Esophagus muscularis mucosa (tissue), 4 donors: Measurements from ENCODE around the gene PDGFD. TPM values are rescaled to one million over a fixed set of nuclear protein-coding genes. Genes with fewer than 3 reads are reported as not detected.

ENCODE experiments used
- DNase-seq: peaks from one replicate; pipeline ENCODE4 v3.0.0-alpha.2; 2017; ENCODE audit errors: extremely low spot score
- H3K27ac ChIP-seq, 4 donors: fragments of 200-600 bp; sonication (generic); replicated peaks in 1 of 4; 1 replicate in 3 of 4; 2 replicates in 1 of 4; pipeline ENCODE4 v1.5.1; 2016 to 2019; ENCODE audit warnings: mild to moderate bottlenecking in 1 of 4
- H3K27me3 ChIP-seq, 4 donors: fragments of 200-600 bp; sonication (generic); one replicate each; pipeline versions ENCODE4 v1.5.1 to v1.6.0; 2016 to 2019
- H3K36me3 ChIP-seq, 4 donors: fragments of 200-600 bp; sonication (generic); one replicate each; pipeline ENCODE4 v1.5.1; 2016 to 2019
- H3K4me1 ChIP-seq, 4 donors: fragments of 200-600 bp; sonication (generic); one replicate each; pipeline ENCODE4 v1.5.1; 2016 to 2019
- H3K4me3 ChIP-seq, 4 donors: fragments of 200-600 bp; sonication (generic); 1 replicate in 2 of 4; 2 replicates in 2 of 4; pipeline ENCODE4 v1.5.1; 2016 to 2019; ENCODE audit warnings: mild to moderate bottlenecking in 4 of 4, moderate library complexity in 1 of 4
- H3K9me3 ChIP-seq, 4 donors: fragments of 200-600 bp; sonication (generic); 1 replicate in 3 of 4; 2 replicates in 1 of 4; pipeline ENCODE4 v1.5.1; 2016 to 2019
- CTCF ChIP-seq, 3 experiments: fragments of 200-600 bp in 2 of 3; fragments of 450-650 bp in 1 of 3; sonication (generic) in 2 of 3; IDR thresholded peaks; one replicate each; pipeline ENCODE4 v1.5.1; 2017 to 2019; ENCODE audit warnings: antibody characterized with exemption in 3 of 3, mild to moderate bottlenecking in 2 of 3, moderate library complexity in 1 of 3
- EP300 ChIP-seq: sonication (generic); formaldehyde crosslinking; IDR thresholded peaks from one replicate; pipeline ENCODE4 v1.6.1; 2017; ENCODE audit warnings: antibody characterized with exemption
- POLR2A ChIP-seq: fragments of 450-650 bp; IDR thresholded peaks from one replicate; pipeline ENCODE4 v1.6.1; 2017; ENCODE audit warnings: antibody characterized with exemption, moderate library complexity, mild to moderate bottlenecking, low read depth
- POLR2AphosphoS5 ChIP-seq, 2 donors: sonication (generic); formaldehyde crosslinking; IDR thresholded peaks; one replicate each; pipeline ENCODE4 v1.6.1; 2017; ENCODE audit warnings: antibody characterized with exemption in 2 of 2
- WGBS: methylation state at CpG from one replicate; pipeline ENCODE4 v1.1.5; 2018; 5-methylcytosine and 5-hydroxymethylcytosine counted together
- intact Hi-C: fragments of 100-400 bp; cut with DNase I; formaldehyde crosslinking; loops from one replicate; pipeline ENCODE4 v1.15.1; 2023
- total RNA-seq, 4 donors: library from RNA; depleted of rRNA; stranded (reverse); fragments of >200 nt; gene quantifications; one replicate each; pipeline versions ENCODE4 v1.1.0 to v1.2.1, GENCODE V29; 2016

The PDGFD gene
- total RNA-seq, 4 donors from 2014 or later = 4.2 to 8.6 (median 6.5) TPM

- H3K36me3 ChIP-seq = no peaks in the 10 kb centered on the region
- WGBS = 78% methylated on average over 2 of the region's 2 CpGs
- no peak for TF ChIP-seq POLR2A
- no peak for TF ChIP-seq POLR2AphosphoS5 (IDR thresholded peaks at IDR 0.05)
- no peak for TF ChIP-seq CTCF (IDR thresholded peaks at IDR 0.05)
- TF ChIP-seq EP300 = no peak
- H3K4me1 ChIP-seq = no peaks in the 10 kb centered on the region
- H3K9me3 ChIP-seq = no peaks in the 10 kb centered on the region
- no peak overlapping the region for H3K27ac ChIP-seq
- no peaks in the 10 kb centered on the region for H3K27me3 ChIP-seq
- no peak for DNase-seq
- intact Hi-C loops = no loop called here
- no peak overlapping the region for H3K4me3 ChIP-seq
Observed at GRCh38 chr11:104198576-104198975, 34.6 kb upstream of the PDGFD start.

GRCh38 chr11:104191124-104191523 is 27.2 kb upstream of the PDGFD start:
- intact Hi-C loops = no loop called here
- Histone ChIP-seq H3K36me3 (no peaks in the 10 kb centered on the region), H3K4me1 (no peaks in the 10 kb centered on the region), H3K4me3 (no peak overlapping the region), H3K27me3 (no peaks in the 10 kb centered on the region), H3K9me3 (no peaks in the 10 kb centered on the region), H3K27ac (no peak overlapping the region)
- no peak for TF ChIP-seq EP300
- TF ChIP-seq CTCF (IDR thresholded peaks at IDR 0.05) = no peak
- no peak for TF ChIP-seq POLR2AphosphoS5 (IDR thresholded peaks at IDR 0.05)
- no peak for TF ChIP-seq POLR2A
- 94% methylated on average over 3 of the region's 3 CpGs for WGBS
- DNase-seq = no peak

- H3K27me3 ChIP-seq = no peaks in the 10 kb centered on the region
- H3K9me3 ChIP-seq = no peaks in the 10 kb centered on the region
- DNase-seq = no peak
- intact Hi-C loops = no loop called here
- no peak overlapping the region for H3K27ac ChIP-seq
- no peaks in the 10 kb centered on the region for H3K36me3 ChIP-seq
- no peak overlapping the region for H3K4me3 ChIP-seq
- TF ChIP-seq POLR2AphosphoS5 (IDR thresholded peaks at IDR 0.05) (no peak), EP300 (no peak), CTCF (IDR thresholded peaks at IDR 0.05) (no peak), POLR2A (no peak)
- no peaks in the 10 kb centered on the region for H3K4me1 ChIP-seq
Observed at GRCh38 chr11:104183593-104183992, 19.6 kb upstream of the PDGFD start.

GRCh38 chr11:104175769-104176168 is 11.8 kb upstream of the PDGFD start:
- Histone ChIP-seq H3K9me3 (no peaks in the 10 kb centered on the region), H3K36me3 (no peaks in the 10 kb centered on the region), H3K27me3 (no peaks in the 10 kb centered on the region), H3K4me1 (no peaks in the 10 kb centered on the region), H3K27ac (no peak overlapping the region), H3K4me3 (no peak overlapping the region)
- WGBS = 89% methylated on average over 1 of the region's 1 CpG
- TF ChIP-seq POLR2A = no peak
- no peak for TF ChIP-seq EP300
- no peak for TF ChIP-seq CTCF (IDR thresholded peaks at IDR 0.05)
- TF ChIP-seq POLR2AphosphoS5 (IDR thresholded peaks at IDR 0.05) = no peak
- intact Hi-C loops = no loop called here
- no peak for DNase-seq

- H3K9me3 ChIP-seq = no peaks in the 10 kb centered on the region
- H3K27me3 ChIP-seq = no peaks in the 10 kb centered on the region
- no peak overlapping the region for H3K27ac ChIP-seq
- H3K4me1 ChIP-seq = peaks cover 0 to 4% (median 3%) of the 10 kb centered on the region in 4 donors
- H3K36me3 ChIP-seq = no peaks in the 10 kb centered on the region
- no peak for DNase-seq
- no peak for TF ChIP-seq CTCF (IDR thresholded peaks at IDR 0.05)
- TF ChIP-seq POLR2AphosphoS5 (IDR thresholded peaks at IDR 0.05) = no peak
- TF ChIP-seq POLR2A = no peak
- TF ChIP-seq EP300 = no peak
- H3K4me3 ChIP-seq = no peak overlapping the region
- intact Hi-C loops = no loop called here
Observed at GRCh38 chr11:104169091-104169490, 5.1 kb upstream of the PDGFD start.
